ENCODE results near the gene CCDC38. TPM values are rescaled to one million over a fixed set of nuclear protein-coding genes. Genes with fewer than 3 reads are reported as not detected.

Gene CCDC38
- polyA plus RNA-seq, 1 donor = 0.62 TPM

- DNase-seq (ENCODE audit: low read depth) = no peak
These were observed 105.7 kb downstream of the CCDC38 start for GRCh38 chr12:95836630-95837239.

- no peak for DNase-seq (ENCODE audit: low read depth)
These were observed 106.2 kb downstream of the CCDC38 start for GRCh38 chr12:95836185-95836609.

DNA sequence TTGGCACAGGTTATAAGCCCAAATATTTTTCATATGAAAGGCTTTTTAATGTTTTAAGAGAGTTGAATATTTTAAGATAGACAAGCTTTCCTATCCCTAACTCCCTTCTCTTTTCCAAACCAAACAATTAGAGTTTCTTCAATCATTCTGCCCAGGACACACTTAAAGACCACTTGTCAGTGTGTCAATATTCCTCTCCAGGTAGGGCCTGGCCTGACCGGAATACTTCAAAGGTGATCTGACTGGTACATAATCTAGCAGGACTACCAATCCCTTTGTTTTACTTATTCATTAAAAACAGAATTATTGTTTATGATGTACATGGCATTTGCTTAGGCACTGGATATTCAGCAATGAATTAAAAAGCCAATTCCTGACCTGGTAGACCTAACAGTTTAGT, 107.8 kb downstream of the CCDC38 start:
- no peak for DNase-seq (ENCODE audit: low read depth)

- no peak for DNase-seq (ENCODE audit: low read depth)
These were observed 111.9 kb downstream of the CCDC38 start for GRCh38 chr12:95830335-95831089.

GRCh38 chr12:95829395-95829794, 113.0 kb downstream of the CCDC38 start:
- DNase-seq (ENCODE audit: low read depth) = no peak

DNA sequence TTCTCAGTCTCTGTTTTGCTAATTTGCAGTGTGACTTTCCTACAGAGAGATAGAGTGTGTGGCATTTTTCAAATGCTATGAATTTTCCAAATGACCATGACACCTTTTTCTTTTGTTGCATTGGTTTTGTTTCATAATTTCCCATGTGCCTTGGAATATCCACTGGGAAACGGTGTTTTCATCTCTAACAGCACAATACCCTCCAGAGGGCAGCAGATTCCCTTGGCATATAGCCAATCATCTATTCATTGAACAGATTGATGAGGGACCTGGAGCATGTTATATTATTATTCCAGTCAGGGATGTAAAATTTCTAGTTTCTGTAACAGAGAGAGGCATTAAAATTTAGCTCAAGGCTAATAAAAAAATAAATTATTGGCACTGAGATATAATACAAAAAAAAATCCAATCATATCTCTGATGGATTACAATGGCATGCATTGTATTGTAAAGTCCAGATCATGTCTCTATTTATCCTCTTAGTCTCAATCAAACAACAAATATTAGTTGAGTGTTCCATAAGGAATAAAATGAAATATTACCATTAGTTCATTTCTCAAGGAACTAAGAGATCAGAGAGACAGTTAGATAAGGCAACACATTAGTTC, 122.2 kb downstream of the CCDC38 start:
- DNase-seq (ENCODE audit: low read depth) = no peak

Other genes with a start within 250 kb of the CCDC38 start
- gene NTN4, start 151.8 kb downstream of the CCDC38 start, polyA plus RNA-seq (ENCODE audit: insufficient read length) = 43.1 TPM
- 51.4 TPM for gene SNRPF, start 83.7 kb downstream of the CCDC38 start, polyA plus RNA-seq (ENCODE audit: insufficient read length)
- 0.18 TPM for gene AMDHD1, start 717 bp upstream of the CCDC38 start, polyA plus RNA-seq (ENCODE audit: insufficient read length)
- gene HAL, start 53.7 kb upstream of the CCDC38 start, polyA plus RNA-seq (ENCODE audit: insufficient read length) = 0.20 TPM
- 74.4 TPM for gene LTA4H, start 93.0 kb upstream of the CCDC38 start, polyA plus RNA-seq (ENCODE audit: insufficient read length)